H7 (cell line): Measurements from ENCODE around the gene PLS1. TPM values are rescaled to one million over a fixed set of nuclear protein-coding genes. Genes with fewer than 3 reads are reported as not detected.
"Not testable (repeated sequence)": the region's sequence is repeated elsewhere in the genome, so short reads cannot be mapped to it uniquely, and the experiment has no call there.

Source experiments
- DNase-seq: peaks from one replicate; pipeline ENCODE4 v3.0.0; 2012
- H3K27me3 ChIP-seq: 2 replicates; pipeline ENCODE4 v1.6.0; 2011; ENCODE audit warnings: mild to moderate bottlenecking, low read length; ENCODE audit not compliant: control insufficient read depth, insufficient read depth
- H3K36me3 ChIP-seq: replicated peaks from 2 replicates; pipeline ENCODE4 v1.5.1; 2011; ENCODE audit warnings: low read length; ENCODE audit not compliant: control insufficient read depth, insufficient read depth
- H3K4me3 ChIP-seq: 2 replicates; pipeline ENCODE4 v1.5.1; 2011; ENCODE audit warnings: low read depth, mild to moderate bottlenecking, control low read depth, low read length, moderate library complexity; ENCODE audit not compliant: insufficient read depth
- total RNA-seq: library from RNA; depleted of rRNA; stranded (reverse); fragments of >200 nt; shearing (Covaris generic); gene quantifications from 2 replicates; pipeline ENCODE4 v1.2.3, GENCODE V29; 2014

Gene PLS1
- total RNA-seq, 1 experiment from 2014 or later: 13.8 TPM

- Histone ChIP-seq H3K36me3 (no peaks in the 10 kb centered on the region), H3K27me3 (no peaks in the 10 kb centered on the region), H3K4me3 (no peak overlapping the region)
- peak; percentile 10 for DNase-seq
Measured at GRCh38 chr3:142664819-142665218, 68.6 kb downstream of the PLS1 start.

- no peak for DNase-seq
- H3K36me3 ChIP-seq: no peaks in the 10 kb centered on the region
- no peaks in the 10 kb centered on the region for H3K27me3 ChIP-seq
- no peak overlapping the region for H3K4me3 ChIP-seq
Measured at GRCh38 chr3:142670120-142670519, 73.9 kb downstream of the PLS1 start.

GRCh38 chr3:142676151-142676550 lies 80.0 kb downstream of the PLS1 start:
- no peak overlapping the region for H3K4me3 ChIP-seq
- H3K36me3 ChIP-seq: no peaks in the 10 kb centered on the region
- no peak for DNase-seq
- H3K27me3 ChIP-seq: no peaks in the 10 kb centered on the region

- no peak overlapping the region for H3K4me3 ChIP-seq
- H3K36me3 ChIP-seq: no peaks in the 10 kb centered on the region; the same call in 1 of the 2 replicates
- no peaks in the 10 kb centered on the region for H3K27me3 ChIP-seq
- DNase-seq: no peak
Measured at GRCh38 chr3:142680710-142681109, 84.5 kb downstream of the PLS1 start.

GRCh38 chr3:142690613-142691012 lies 94.4 kb downstream of the PLS1 start:
- H3K4me3 ChIP-seq: no peak overlapping the region

GRCh38 chr3:142691527-142691926 lies 95.3 kb downstream of the PLS1 start:
- Histone ChIP-seq H3K4me3 (no peak overlapping the region), H3K36me3 (no peaks in the 10 kb centered on the region), H3K27me3 (no peaks in the 10 kb centered on the region)
- no peak for DNase-seq

More at GRCh38 chr3:142690613-142691012, 94.4 kb downstream of the PLS1 start:
- no peak for DNase-seq
- Histone ChIP-seq H3K27me3 (no peaks in the 10 kb centered on the region), H3K36me3 (no peaks in the 10 kb centered on the region)

- H3K4me3 ChIP-seq: no peak overlapping the region
- no peak for DNase-seq
- H3K36me3 ChIP-seq: no peaks in the 10 kb centered on the region
- no peaks in the 10 kb centered on the region for H3K27me3 ChIP-seq
Measured at GRCh38 chr3:142693136-142693853, 97.1 kb downstream of the PLS1 start.

GRCh38 chr3:142694225-142694624 lies 98.0 kb downstream of the PLS1 start:
- H3K4me3 ChIP-seq: no peak overlapping the region

GRCh38 chr3:142705198-142705597 lies 109.0 kb downstream of the PLS1 start:
- Histone ChIP-seq H3K27me3 (no peaks in the 10 kb centered on the region), H3K4me3 (no peak overlapping the region), H3K36me3 (no peaks in the 10 kb centered on the region)
- DNase-seq: no peak

More at GRCh38 chr3:142694225-142694624, 98.0 kb downstream of the PLS1 start:
- no peaks in the 10 kb centered on the region for H3K27me3 ChIP-seq
- no peak for DNase-seq
- no peaks in the 10 kb centered on the region for H3K36me3 ChIP-seq

- Histone ChIP-seq H3K27me3 (no peaks in the 10 kb centered on the region), H3K4me3 (no peak overlapping the region), H3K36me3 (no peaks in the 10 kb centered on the region)
- DNase-seq: no peak
Measured at GRCh38 chr3:142706321-142707127, 110.3 kb downstream of the PLS1 start.

GRCh38 chr3:142709207-142709606 lies 113.0 kb downstream of the PLS1 start:
- no peak for DNase-seq
- no peaks in the 10 kb centered on the region for H3K27me3 ChIP-seq
- H3K4me3 ChIP-seq: no peak overlapping the region
- no peaks in the 10 kb centered on the region for H3K36me3 ChIP-seq

- DNase-seq, H3K36me3 ChIP-seq, H3K4me3 ChIP-seq, H3K27me3 ChIP-seq: not testable (repeated sequence)
Measured at GRCh38 chr3:142714882-142715281, 118.7 kb downstream of the PLS1 start.

- H3K36me3 ChIP-seq: no peaks in the 10 kb centered on the region
- H3K27me3 ChIP-seq: no peaks in the 10 kb centered on the region
- H3K4me3 ChIP-seq: no peak overlapping the region
- no peak for DNase-seq
Measured at GRCh38 chr3:142716102-142716501, 119.9 kb downstream of the PLS1 start.

GRCh38 chr3:142723665-142723967 lies 127.4 kb downstream of the PLS1 start:
- no peaks in the 10 kb centered on the region for H3K27me3 ChIP-seq
- H3K4me3 ChIP-seq: peak overlapping the region; percentile 90
- no peak for DNase-seq
- no peaks in the 10 kb centered on the region for H3K36me3 ChIP-seq

- peak; percentile 94 for DNase-seq
- Histone ChIP-seq H3K27me3 (no peaks in the 10 kb centered on the region), H3K36me3 (no peaks in the 10 kb centered on the region), H3K4me3 (peak within 1 kb of the TSS; percentile 90)
Measured at GRCh38 chr3:142723968-142724681, 127.9 kb downstream of the PLS1 start, which contains the start of gene TRPC1. TSS of gene TRPC1 (plus strand) at chr3:142724034. CDS start at chr3:142724560, 526 bp downstream.
